KG1 (cell line): ENCODE measurements around the gene HK2.
"Not testable (repeated sequence)": the region's sequence is repeated elsewhere in the genome, so short reads cannot be mapped to it uniquely, and the experiment has no call there.

Experiments used
- DNase-seq: peaks from one replicate; lab custom pipeline; 2025; lab: John Stamatoyannopoulos, UW

Gene HK2

GRCh38 chr2:74895001-74895400, 61.1 kb downstream of the HK2 start:
- DNase-seq: no peak

GRCh38 chr2:74896232-74896631, 62.3 kb downstream of the HK2 start:
- no peak for DNase-seq

GRCh38 chr2:74900225-74900624, 66.3 kb downstream of the HK2 start:
- DNase-seq: not testable (repeated sequence)

- no peak for DNase-seq
These were observed 68.4 kb downstream of the HK2 start for GRCh38 chr2:74902281-74902860.

- DNase-seq: no peak
These were observed 72.5 kb downstream of the HK2 start for GRCh38 chr2:74906395-74906794.

- DNase-seq: not testable (repeated sequence)
These were observed 73.6 kb downstream of the HK2 start for GRCh38 chr2:74907560-74907959.

- no peak for DNase-seq
These were observed 75.0 kb downstream of the HK2 start for GRCh38 chr2:74908748-74909444.

GRCh38 chr2:74910245-74910644, 76.3 kb downstream of the HK2 start:
- no peak for DNase-seq

GRCh38 chr2:74911061-74911460, 77.1 kb downstream of the HK2 start:
- DNase-seq: no peak

- DNase-seq: no peak
These were observed 81.8 kb downstream of the HK2 start for GRCh38 chr2:74915743-74916142.

GRCh38 chr2:74916394-74916793, 82.5 kb downstream of the HK2 start:
- DNase-seq: no peak

- no peak for DNase-seq
These were observed 84.0 kb downstream of the HK2 start for GRCh38 chr2:74917702-74918619.

GRCh38 chr2:74919827-74920226, 85.9 kb downstream of the HK2 start:
- DNase-seq: peak; percentile 19

GRCh38 chr2:74921236-74921736, 87.4 kb downstream of the HK2 start:
- no peak for DNase-seq

GRCh38 chr2:74922592-74923227, 88.8 kb downstream of the HK2 start:
- DNase-seq: no peak

GRCh38 chr2:74924463-74925265, 90.7 kb downstream of the HK2 start:
- no peak for DNase-seq

- no peak for DNase-seq
These were observed 91.4 kb downstream of the HK2 start for GRCh38 chr2:74925361-74925786.

GRCh38 chr2:74927621-74928020, 93.7 kb downstream of the HK2 start:
- no peak for DNase-seq

GRCh38 chr2:74930811-74931486, 97.0 kb downstream of the HK2 start:
- no peak for DNase-seq

- DNase-seq: no peak
These were observed 98.0 kb downstream of the HK2 start for GRCh38 chr2:74931940-74932339.

GRCh38 chr2:74935975-74936391, 102.1 kb downstream of the HK2 start:
- DNase-seq: no peak
